Common myeloid progenitor, CD34-positive (primary cell): ENCODE results near the gene TBK1.
"Not testable (repeated sequence)": the region's sequence is repeated elsewhere in the genome, so short reads cannot be mapped to it uniquely, and the experiment has no call there.

Source experiments
- CTCF ChIA-PET: fragments of 350-600 bp; sonication (Branson Sonifier 250); formaldehyde crosslinking; loops from one replicate; lab custom pipeline; 2021; ENCODE audit warnings: antibody characterized with exemption; lab: Charles Lee
- POLR2A ChIA-PET: fragments of 350-600 bp; sonication (Branson Sonifier 250); formaldehyde crosslinking; loops from one replicate; lab custom pipeline; 2021; ENCODE audit warnings: antibody characterized with exemption; lab: Charles Lee
- DNase-seq, 3 donors: peaks; one replicate each; pipeline versions ENCODE4 v3.0.0 to v3.0.0-alpha.2; 2013
- H3K27ac ChIP-seq, 2 experiments: 1 replicate in 1 of 2; 2 replicates in 1 of 2; pipeline ENCODE4 v1.7.0; 2013; ENCODE audit warnings: inconsistent platforms in 2 of 2, low read length in 2 of 2, mild to moderate bottlenecking in 2 of 2, low read depth in 1 of 2, moderate library complexity in 1 of 2; ENCODE audit not compliant: severe bottlenecking in 2 of 2, insufficient read depth in 1 of 2, poor library complexity in 1 of 2
- H3K27me3 ChIP-seq, 5 experiments: replicated peaks in 2 of 5; 1 replicate in 3 of 5; 2 replicates in 2 of 5; pipeline versions ENCODE4 v1.6.1 to v1.7.0; 2013; ENCODE audit warnings: low read length in 4 of 5, mild to moderate bottlenecking in 2 of 5, moderate library complexity in 2 of 5, inconsistent platforms in 1 of 5; ENCODE audit not compliant: insufficient read depth in 5 of 5, control insufficient read depth in 4 of 5
- H3K36me3 ChIP-seq, 4 experiments: 1 replicate in 2 of 4; 2 replicates in 2 of 4; pipeline versions ENCODE4 v1.6.1 to v1.7.0; 2013; ENCODE audit warnings: low read length in 3 of 4, control low read depth in 1 of 4, mild to moderate bottlenecking in 1 of 4; ENCODE audit not compliant: control insufficient read depth in 4 of 4, insufficient read depth in 4 of 4
- H3K4me1 ChIP-seq, 4 experiments: 1 replicate in 3 of 4; 2 replicates in 1 of 4; pipeline versions ENCODE4 v1.6.1 to v1.7.1; 2013; ENCODE audit warnings: low read length in 3 of 4, mild to moderate bottlenecking in 3 of 4, control low read depth in 1 of 4, inconsistent platforms in 1 of 4, moderate library complexity in 1 of 4; ENCODE audit not compliant: control insufficient read depth in 4 of 4, insufficient read depth in 4 of 4; ENCODE audit errors: control extremely low read depth in 1 of 4
- H3K4me3 ChIP-seq, 7 experiments: 1 replicate in 4 of 7; 2 replicates in 3 of 7; pipeline versions ENCODE4 v1.5.1 to v1.7.0; 2013; ENCODE audit warnings: mild to moderate bottlenecking in 7 of 7, low read length in 6 of 7, moderate library complexity in 6 of 7, inconsistent platforms in 2 of 7, low read depth in 2 of 7, control low read depth in 1 of 7; ENCODE audit not compliant: insufficient read depth in 4 of 7, control insufficient read depth in 1 of 7; ENCODE audit errors: extremely low read depth in 1 of 7
- H3K9me3 ChIP-seq, 5 experiments: 1 replicate in 4 of 5; 2 replicates in 1 of 5; pipeline versions ENCODE4 v1.6.1 to v1.7.1; 2013; ENCODE audit warnings: low read length in 4 of 5, mild to moderate bottlenecking in 2 of 5, inconsistent platforms in 1 of 5, low read depth in 1 of 5, moderate library complexity in 1 of 5; ENCODE audit not compliant: control insufficient read depth in 4 of 5, insufficient read depth in 2 of 5; ENCODE audit errors: control extremely low read depth in 1 of 5
- WGBS: methylation state at CpG from one replicate; pipeline ENCODE4 v1.1.5; 2013; ENCODE audit not compliant: insufficient coverage; 5-methylcytosine and 5-hydroxymethylcytosine counted together

Gene TBK1

DNA sequence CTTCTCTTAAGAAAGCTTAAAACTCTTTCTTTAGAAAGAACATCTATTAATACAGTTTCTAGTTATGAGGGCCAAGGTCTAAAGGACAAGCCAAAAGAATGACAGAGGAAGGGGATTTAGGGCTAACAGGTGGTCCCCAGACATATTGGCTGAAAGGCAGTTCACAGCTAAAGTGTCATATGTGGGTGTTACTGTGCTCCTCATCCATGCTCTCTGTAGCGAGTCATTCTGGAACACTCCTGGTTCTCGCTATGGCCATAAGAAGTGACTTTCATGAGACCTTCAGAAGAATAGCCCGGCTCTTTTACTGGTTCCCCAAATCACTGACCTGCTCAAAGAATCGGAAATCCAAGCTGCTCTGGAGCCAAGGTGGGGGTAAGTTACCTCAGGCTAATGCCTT, 55.0 kb downstream of the TBK1 start:
- ChIA-PET CTCF (interaction anchor here (1.4 kb wide), 1 partner anchor 9 kb away, joined by 4 read pairs; no protein-coding TSS in a partner anchor), POLR2A (no interaction called here)
- 100% methylated on average over 4 of the region's 4 CpGs for WGBS
- no peaks in the 10 kb centered on the region for H3K27me3 ChIP-seq
- DNase-seq, result no peak
- no peaks in the 10 kb centered on the region for H3K9me3 ChIP-seq
- H3K36me3 ChIP-seq, result no peaks in the 10 kb centered on the region
- no peaks in the 10 kb centered on the region for H3K4me1 ChIP-seq
- no peak overlapping the region for H3K4me3 ChIP-seq
- H3K27ac ChIP-seq, result no peak overlapping the region

GRCh38 chr12:64510667-64511066, 58.7 kb downstream of the TBK1 start:
- H3K36me3 ChIP-seq, result no peaks in the 10 kb centered on the region
- ChIA-PET CTCF (interaction anchor here (1.2 kb wide), 1 partner anchor 16 kb away, joined by 4 read pairs; no protein-coding TSS in a partner anchor), POLR2A (interaction anchor here (0.5 kb wide), 1 partner anchor 1323 kb away, joined by 3 read pairs; no protein-coding TSS in a partner anchor)
- H3K27me3 ChIP-seq, result no peaks in the 10 kb centered on the region
- no CpG with 5 or more reads among the region's 1 CpG for WGBS
- H3K27ac ChIP-seq, result no peak overlapping the region
- no peaks in the 10 kb centered on the region for H3K4me1 ChIP-seq
- H3K9me3 ChIP-seq, result no peaks in the 10 kb centered on the region
- no peak for DNase-seq
- H3K4me3 ChIP-seq, result no peak overlapping the region

- Histone ChIP-seq H3K9me3 (no peaks in the 10 kb centered on the region), H3K36me3 (no peaks in the 10 kb centered on the region), H3K4me1 (peaks cover 0 to 7% (median 2%) of the 10 kb centered on the region in 4 experiments), H3K27ac (no peak overlapping the region), H3K4me3 (no peak overlapping the region), H3K27me3 (no peaks in the 10 kb centered on the region)
- WGBS, result 93% methylated on average over 3 of the region's 5 CpGs
- no peak for DNase-seq
- POLR2A ChIA-PET, result no interaction called here
- CTCF ChIA-PET, result interaction anchor here (1.6 kb wide), 1 partner anchor 18 kb away, joined by 3 read pairs; no protein-coding TSS in a partner anchor
Measured at GRCh38 chr12:64518396-64518795, 66.5 kb downstream of the TBK1 start.

DNA sequence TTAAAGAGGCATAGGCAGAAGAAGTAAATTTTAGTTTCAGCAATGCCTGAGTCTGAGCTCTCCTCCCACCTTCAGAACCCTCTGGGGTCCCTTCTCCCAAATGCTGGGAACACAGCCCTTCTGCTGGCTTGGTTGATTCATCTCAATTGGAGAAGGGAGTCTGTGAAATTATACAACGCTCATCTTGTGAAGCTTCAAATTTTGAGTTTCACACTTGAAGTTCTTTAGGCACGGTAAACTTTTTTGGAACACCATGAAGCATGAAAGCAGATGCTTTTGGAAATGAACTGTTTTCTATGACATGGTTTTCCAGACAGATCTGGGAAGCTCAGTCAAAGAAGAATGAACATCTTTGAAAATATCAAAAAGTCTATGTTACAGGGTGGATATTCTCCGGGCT, 69.9 kb downstream of the TBK1 start:
- Histone ChIP-seq H3K4me1 (peaks cover 0 to 7% (median 2%) of the 10 kb centered on the region in 4 experiments), H3K4me3 (no peak overlapping the region), H3K36me3 (no peaks in the 10 kb centered on the region), H3K27ac (no peak overlapping the region), H3K27me3 (no peaks in the 10 kb centered on the region), H3K9me3 (no peaks in the 10 kb centered on the region)
- 100% methylated on average over 1 of the region's 3 CpGs for WGBS
- CTCF ChIA-PET, result interaction anchor here (1.9 to 2.6 kb wide), 2 partner anchors 12 to 87 kb away, joined by 5 to 6 read pairs; no protein-coding TSS in a partner anchor
- DNase-seq, result no peak
- POLR2A ChIA-PET, result no interaction called here

GRCh38 chr12:64522316-64522715, 70.4 kb downstream of the TBK1 start:
- POLR2A ChIA-PET, result no interaction called here
- no CpG with 5 or more reads among the region's 5 CpGs for WGBS
- no peaks in the 10 kb centered on the region for H3K36me3 ChIP-seq
- no peaks in the 10 kb centered on the region for H3K27me3 ChIP-seq
- H3K9me3 ChIP-seq, result no peaks in the 10 kb centered on the region
- CTCF ChIA-PET, result interaction anchor here (1.9 to 2.6 kb wide), 2 partner anchors 12 to 87 kb away, joined by 5 to 6 read pairs; no protein-coding TSS in a partner anchor
- H3K4me1 ChIP-seq, result peaks cover 0 to 7% (median 2%) of the 10 kb centered on the region in 4 experiments
- no peak overlapping the region for H3K4me3 ChIP-seq
- DNase-seq, result peak in 2 of 3 donors; percentile 9 to 31
- no peak overlapping the region for H3K27ac ChIP-seq

DNA sequence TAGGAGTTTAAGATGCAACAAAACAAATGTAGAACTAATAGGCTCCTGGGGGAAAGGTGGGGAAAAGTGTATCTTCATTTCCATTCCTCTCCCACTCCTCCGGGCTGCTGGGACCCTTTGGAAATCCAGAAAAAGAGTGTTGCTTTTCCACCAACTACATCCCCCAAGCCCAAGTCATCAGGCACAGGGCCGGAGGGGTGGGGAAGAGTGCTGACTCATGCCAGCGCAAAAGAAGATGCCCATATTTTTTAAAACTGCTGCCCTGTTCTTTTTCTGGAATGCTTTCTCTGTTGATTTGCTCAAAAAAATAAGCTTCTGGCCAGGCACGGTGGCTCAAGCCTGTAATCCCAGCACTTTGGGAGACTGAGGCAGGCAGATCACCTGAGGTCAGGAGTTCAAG, 70.9 kb downstream of the TBK1 start:
- 78% methylated on average over 3 of the region's 4 CpGs for WGBS
- POLR2A ChIA-PET, result no interaction called here
- H3K9me3 ChIP-seq, result no peaks in the 10 kb centered on the region
- H3K4me1 ChIP-seq, result peaks cover 0 to 7% (median 2%) of the 10 kb centered on the region in 4 experiments
- no peaks in the 10 kb centered on the region for H3K36me3 ChIP-seq
- H3K4me3 ChIP-seq, result no peak overlapping the region
- peak in 2 of 3 donors; percentile 12 to 16 for DNase-seq
- no peaks in the 10 kb centered on the region for H3K27me3 ChIP-seq
- H3K27ac ChIP-seq, result no peak overlapping the region
- CTCF ChIA-PET, result interaction anchor here (1.9 to 2.6 kb wide), 2 partner anchors 11 to 86 kb away, joined by 5 to 6 read pairs; no protein-coding TSS in a partner anchor

- CTCF ChIA-PET, result interaction anchor here (1.1 to 2.6 kb wide), 3 partner anchors 10 to 28 kb away, joined by 3 to 6 read pairs (median 3); no protein-coding TSS in a partner anchor
- POLR2A ChIA-PET, result interaction anchor here (0.6 to 0.7 kb wide), 2 partner anchors 17 to 271 kb away, joined by 3 to 5 read pairs; no protein-coding TSS in a partner anchor
- H3K27me3 ChIP-seq, H3K36me3 ChIP-seq, H3K9me3 ChIP-seq, DNase-seq, H3K27ac ChIP-seq, H3K4me1 ChIP-seq, H3K4me3 ChIP-seq: not testable (repeated sequence)
- 96% methylated on average over 8 of the region's 11 CpGs for WGBS
Measured at GRCh38 chr12:64523565-64524444, 71.9 kb downstream of the TBK1 start.
